OCI-LY7 (cell line): ENCODE measurements around the gene XKR7.

Source experiments
- EZH2phosphoT487 ChIP-seq: fragments of 200-600 bp; sonication (generic); IDR thresholded peaks from 2 replicates; pipeline ENCODE4 v1.6.1; 2018; ENCODE audit warnings: low read depth, borderline replicate concordance, mild to moderate bottlenecking, mixed run types, antibody characterized with exemption, low read length, moderate library complexity, mixed read lengths
- TF ChIP-seq, protein P1 (sequence below): fragments of 200-600 bp; sonication (generic); conservative IDR thresholded peaks from 2 replicates; pipeline ENCODE4 v1.5.1; 2014; ENCODE audit warnings: mild to moderate bottlenecking, antibody characterized with exemption, low read length, moderate library complexity, mixed read lengths

DNA sequence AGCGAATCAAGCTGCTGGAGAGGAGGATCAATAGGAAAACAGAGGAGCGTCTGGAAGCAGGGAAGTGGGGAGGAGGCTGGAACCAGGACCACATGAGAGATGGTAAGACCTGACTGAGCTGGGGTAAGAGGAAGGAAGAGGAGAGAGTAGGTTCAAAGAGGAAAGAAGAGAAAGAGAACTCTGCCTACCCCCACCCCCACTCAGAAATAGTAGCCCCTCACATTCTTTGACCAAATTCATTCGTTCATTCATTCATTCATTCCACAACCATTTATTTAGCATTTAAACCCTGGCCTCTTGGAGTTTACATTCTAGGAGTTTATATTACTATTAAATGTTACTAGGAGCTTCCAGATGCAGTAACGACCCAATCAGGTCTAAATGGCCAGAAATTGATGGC, 68.3 kb downstream of the XKR7 start:
- TF ChIP-seq, protein P1, sequence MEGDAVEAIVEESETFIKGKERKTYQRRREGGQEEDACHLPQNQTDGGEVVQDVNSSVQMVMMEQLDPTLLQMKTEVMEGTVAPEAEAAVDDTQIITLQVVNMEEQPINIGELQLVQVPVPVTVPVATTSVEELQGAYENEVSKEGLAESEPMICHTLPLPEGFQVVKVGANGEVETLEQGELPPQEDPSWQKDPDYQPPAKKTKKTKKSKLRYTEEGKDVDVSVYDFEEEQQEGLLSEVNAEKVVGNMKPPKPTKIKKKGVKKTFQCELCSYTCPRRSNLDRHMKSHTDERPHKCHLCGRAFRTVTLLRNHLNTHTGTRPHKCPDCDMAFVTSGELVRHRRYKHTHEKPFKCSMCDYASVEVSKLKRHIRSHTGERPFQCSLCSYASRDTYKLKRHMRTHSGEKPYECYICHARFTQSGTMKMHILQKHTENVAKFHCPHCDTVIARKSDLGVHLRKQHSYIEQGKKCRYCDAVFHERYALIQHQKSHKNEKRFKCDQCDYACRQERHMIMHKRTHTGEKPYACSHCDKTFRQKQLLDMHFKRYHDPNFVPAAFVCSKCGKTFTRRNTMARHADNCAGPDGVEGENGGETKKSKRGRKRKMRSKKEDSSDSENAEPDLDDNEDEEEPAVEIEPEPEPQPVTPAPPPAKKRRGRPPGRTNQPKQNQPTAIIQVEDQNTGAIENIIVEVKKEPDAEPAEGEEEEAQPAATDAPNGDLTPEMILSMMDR = no peak
- TF ChIP-seq EZH2phosphoT487 = no peak
